Measurements from ENCODE around the gene C16orf96. TPM values are rescaled to one million over a fixed set of nuclear protein-coding genes. Genes with fewer than 3 reads are reported as not detected.

Gene C16orf96
- total and polyA plus RNA-seq, 2 donors, result 0.05 TPM

DNA sequence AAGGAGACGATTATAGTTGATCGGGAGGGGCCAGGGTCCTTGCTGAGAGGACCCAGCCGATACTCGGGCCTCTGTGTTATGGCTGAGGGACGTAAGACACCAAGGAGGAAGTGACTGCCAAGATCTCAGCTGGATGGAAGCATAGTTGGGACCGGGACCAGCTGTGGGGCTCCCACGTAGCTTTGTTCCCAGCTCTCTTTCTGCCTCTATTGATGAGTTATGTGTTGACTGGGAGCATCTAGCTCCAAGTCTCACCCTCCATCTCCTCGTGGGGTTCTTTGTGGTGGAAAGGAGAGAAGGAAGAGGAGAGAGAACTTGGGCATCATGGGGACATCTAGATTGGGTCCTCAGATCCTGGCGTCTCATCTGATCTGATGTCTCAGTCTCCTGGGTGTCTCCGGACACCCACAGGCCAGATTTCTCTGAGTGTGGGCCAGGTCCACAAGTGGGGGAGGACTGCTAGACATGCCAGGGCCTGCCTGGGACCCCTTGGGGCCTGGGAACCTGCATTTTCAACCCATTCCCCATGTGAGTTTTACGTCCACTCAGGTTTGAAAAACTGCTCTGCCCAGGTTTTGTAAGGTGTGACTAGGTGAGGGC lies 69.5 kb downstream of the C16orf96 start:
- DNase-seq (ENCODE audit: low read depth in 6 of 9, low spot score in 9 of 9), result no peak
- Histone ChIP-seq H3K36me3 (ENCODE audit: control insufficient read depth in 2 of 2, insufficient read depth in 2 of 2, low read length in 1 of 2) (peaks cover 8 to 9% of the 10 kb centered on the region in 2 donors), H3K27me3 (ENCODE audit: control insufficient read depth in 2 of 2, insufficient read depth in 1 of 2, low read length in 1 of 2) (no peaks in the 10 kb centered on the region), H3K27ac (ENCODE audit: low read depth in 1 of 2, low read length in 1 of 2) (peak overlapping the region; percentile 61 to 79), H3K4me1 (ENCODE audit: control insufficient read depth in 2 of 2, insufficient read depth in 2 of 2, low read length in 2 of 2) (peaks cover 14 to 20% of the 10 kb centered on the region in 2 donors), H3K9me3 (ENCODE audit: control insufficient read depth in 2 of 2, insufficient read depth in 1 of 2, low read length in 1 of 2) (peaks cover 0 to 3% of the 10 kb centered on the region in 2 donors), H3K4me3 (ENCODE audit: low read length in 2 of 2) (peak overlapping the region; percentile 68 to 98)
- WGBS, result 16% methylated on average over 11 of the region's 11 CpGs

DNA sequence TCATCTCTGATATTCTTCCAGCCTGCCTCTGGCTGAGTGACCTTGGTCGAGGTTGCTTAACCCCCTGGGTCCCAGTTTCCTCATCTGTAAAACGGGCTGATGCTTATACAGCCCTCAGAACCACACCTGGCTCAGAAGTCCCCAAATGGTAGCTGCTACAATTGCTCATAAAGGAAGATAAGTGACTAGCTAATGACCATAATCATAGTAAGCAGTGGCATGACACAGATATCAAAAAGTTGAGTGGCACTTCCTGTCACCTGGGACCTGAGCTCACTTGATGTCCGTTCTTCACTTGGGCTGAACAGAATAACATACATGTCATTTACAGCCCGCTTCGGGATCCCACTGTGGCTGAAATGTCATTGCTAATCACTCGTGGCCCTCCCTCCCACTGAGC lies 70.3 kb downstream of the C16orf96 start:
- H3K4me3 ChIP-seq (ENCODE audit: low read length in 2 of 2), result peak overlapping the region in 1 of 2 donors; percentile 68
- no peak for DNase-seq (ENCODE audit: low read depth in 6 of 9, low spot score in 9 of 9)
- H3K27me3 ChIP-seq (ENCODE audit: control insufficient read depth in 2 of 2, insufficient read depth in 1 of 2, low read length in 1 of 2), result no peaks in the 10 kb centered on the region
- H3K36me3 ChIP-seq (ENCODE audit: control insufficient read depth in 2 of 2, insufficient read depth in 2 of 2, low read length in 1 of 2), result peaks cover 8 to 9% of the 10 kb centered on the region in 2 donors
- peaks cover 0 to 3% of the 10 kb centered on the region in 2 donors for H3K9me3 ChIP-seq (ENCODE audit: control insufficient read depth in 2 of 2, insufficient read depth in 1 of 2, low read length in 1 of 2)
- 92% methylated on average over 6 of the region's 6 CpGs for WGBS
- no peak overlapping the region for H3K27ac ChIP-seq (ENCODE audit: low read depth in 1 of 2, low read length in 1 of 2)
- H3K4me1 ChIP-seq (ENCODE audit: control insufficient read depth in 2 of 2, insufficient read depth in 2 of 2, low read length in 2 of 2), result peaks cover 14 to 20% of the 10 kb centered on the region in 2 donors

DNA sequence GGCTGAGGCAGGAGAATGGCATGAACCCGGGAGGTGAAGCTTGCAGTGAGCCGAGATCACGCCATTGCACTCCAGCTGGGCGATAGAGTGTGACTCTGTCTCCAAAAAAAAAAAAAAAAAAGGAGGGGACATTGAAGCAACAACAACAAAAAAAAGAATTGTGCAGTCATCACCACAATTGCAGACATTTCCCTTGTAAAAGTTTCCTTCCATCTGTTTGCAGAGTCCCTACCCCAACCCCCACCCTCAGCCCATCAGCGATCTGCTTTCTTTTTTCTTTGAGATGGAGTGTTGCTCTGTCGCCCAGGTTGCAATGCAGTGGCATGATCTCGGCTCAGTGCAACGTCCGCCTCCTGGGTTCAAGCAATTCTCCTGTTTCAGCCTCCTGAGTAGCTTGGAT lies 72.1 kb downstream of the C16orf96 start:
- peaks cover 14 to 20% of the 10 kb centered on the region in 2 donors for H3K4me1 ChIP-seq (ENCODE audit: control insufficient read depth in 2 of 2, insufficient read depth in 2 of 2, low read length in 2 of 2)
- H3K9me3 ChIP-seq (ENCODE audit: control insufficient read depth in 2 of 2, insufficient read depth in 1 of 2, low read length in 1 of 2), result peaks cover 0 to 3% of the 10 kb centered on the region in 2 donors
- no peak overlapping the region for H3K4me3 ChIP-seq (ENCODE audit: low read length in 2 of 2)
- no peaks in the 10 kb centered on the region for H3K27me3 ChIP-seq (ENCODE audit: control insufficient read depth in 2 of 2, insufficient read depth in 1 of 2, low read length in 1 of 2)
- peaks cover 8 to 9% of the 10 kb centered on the region in 2 donors for H3K36me3 ChIP-seq (ENCODE audit: control insufficient read depth in 2 of 2, insufficient read depth in 2 of 2, low read length in 1 of 2)
- H3K27ac ChIP-seq (ENCODE audit: low read depth in 1 of 2, low read length in 1 of 2), result no peak overlapping the region
- 93% methylated on average over 9 of the region's 9 CpGs for WGBS
- no peak for DNase-seq (ENCODE audit: low read depth in 6 of 9, low spot score in 9 of 9)

GRCh38 chr16:4631444-4631843 lies 75.3 kb downstream of the C16orf96 start:
- H3K27ac ChIP-seq (ENCODE audit: low read depth in 1 of 2, low read length in 1 of 2), result no peak overlapping the region
- H3K9me3 ChIP-seq (ENCODE audit: control insufficient read depth in 2 of 2, insufficient read depth in 1 of 2, low read length in 1 of 2), result no peaks in the 10 kb centered on the region
- H3K4me3 ChIP-seq (ENCODE audit: low read length in 2 of 2), result no peak overlapping the region
- no peak for DNase-seq (ENCODE audit: low read depth in 6 of 9, low spot score in 9 of 9)
- no peaks in the 10 kb centered on the region for H3K27me3 ChIP-seq (ENCODE audit: control insufficient read depth in 2 of 2, insufficient read depth in 1 of 2, low read length in 1 of 2)
- H3K36me3 ChIP-seq (ENCODE audit: control insufficient read depth in 2 of 2, insufficient read depth in 2 of 2, low read length in 1 of 2), result peaks cover 12 to 18% of the 10 kb centered on the region in 2 donors
- WGBS, result 99% methylated on average over 1 of the region's 1 CpG
- peaks cover under 1% of the 10 kb centered on the region in 2 donors for H3K4me1 ChIP-seq (ENCODE audit: control insufficient read depth in 2 of 2, insufficient read depth in 2 of 2, low read length in 2 of 2)

- Histone ChIP-seq H3K4me1 (ENCODE audit: control insufficient read depth in 2 of 2, insufficient read depth in 2 of 2, low read length in 2 of 2) (no peaks in the 10 kb centered on the region), H3K27me3 (ENCODE audit: control insufficient read depth in 2 of 2, insufficient read depth in 1 of 2, low read length in 1 of 2) (no peaks in the 10 kb centered on the region), H3K27ac (ENCODE audit: low read depth in 1 of 2, low read length in 1 of 2) (no peak overlapping the region), H3K36me3 (ENCODE audit: control insufficient read depth in 2 of 2, insufficient read depth in 2 of 2, low read length in 1 of 2) (peaks cover 8 to 21% of the 10 kb centered on the region in 2 donors), H3K9me3 (ENCODE audit: control insufficient read depth in 2 of 2, insufficient read depth in 1 of 2, low read length in 1 of 2) (no peaks in the 10 kb centered on the region), H3K4me3 (ENCODE audit: low read length in 2 of 2) (no peak overlapping the region)
- 97% methylated on average over 20 of the region's 20 CpGs for WGBS
- no peak for DNase-seq (ENCODE audit: low read depth in 6 of 9, low spot score in 9 of 9)
Measured at GRCh38 chr16:4633910-4634635, 77.9 kb downstream of the C16orf96 start.

GRCh38 chr16:4634768-4635167 lies 78.6 kb downstream of the C16orf96 start:
- Histone ChIP-seq H3K4me3 (ENCODE audit: low read length in 2 of 2) (no peak overlapping the region), H3K9me3 (ENCODE audit: control insufficient read depth in 2 of 2, insufficient read depth in 1 of 2, low read length in 1 of 2) (no peaks in the 10 kb centered on the region), H3K4me1 (ENCODE audit: control insufficient read depth in 2 of 2, insufficient read depth in 2 of 2, low read length in 2 of 2) (peaks cover 0 to 3% of the 10 kb centered on the region in 2 donors), H3K36me3 (ENCODE audit: control insufficient read depth in 2 of 2, insufficient read depth in 2 of 2, low read length in 1 of 2) (peaks cover 8 to 23% of the 10 kb centered on the region in 2 donors), H3K27me3 (ENCODE audit: control insufficient read depth in 2 of 2, insufficient read depth in 1 of 2, low read length in 1 of 2) (no peaks in the 10 kb centered on the region), H3K27ac (ENCODE audit: low read depth in 1 of 2, low read length in 1 of 2) (no peak overlapping the region)
- 97% methylated on average over 12 of the region's 12 CpGs for WGBS
- no peak for DNase-seq (ENCODE audit: low read depth in 6 of 9, low spot score in 9 of 9)

GRCh38 chr16:4636196-4636595 lies 80.1 kb downstream of the C16orf96 start:
- H3K4me1 ChIP-seq (ENCODE audit: control insufficient read depth in 2 of 2, insufficient read depth in 2 of 2, low read length in 2 of 2), result peaks cover 3 to 15% of the 10 kb centered on the region in 2 donors
- H3K27ac ChIP-seq (ENCODE audit: low read depth in 1 of 2, low read length in 1 of 2), result no peak overlapping the region

GRCh38 chr16:4637501-4638166 lies 81.5 kb downstream of the C16orf96 start:
- Histone ChIP-seq H3K27ac (ENCODE audit: low read depth in 1 of 2, low read length in 1 of 2) (no peak overlapping the region), H3K9me3 (ENCODE audit: control insufficient read depth in 2 of 2, insufficient read depth in 1 of 2, low read length in 1 of 2) (no peaks in the 10 kb centered on the region), H3K4me3 (ENCODE audit: low read length in 2 of 2) (no peak overlapping the region), H3K4me1 (ENCODE audit: control insufficient read depth in 2 of 2, insufficient read depth in 2 of 2, low read length in 2 of 2) (peaks cover 5 to 21% of the 10 kb centered on the region in 2 donors), H3K27me3 (ENCODE audit: control insufficient read depth in 2 of 2, insufficient read depth in 1 of 2, low read length in 1 of 2) (no peaks in the 10 kb centered on the region), H3K36me3 (ENCODE audit: control insufficient read depth in 2 of 2, insufficient read depth in 2 of 2, low read length in 1 of 2) (peaks cover 10 to 23% of the 10 kb centered on the region in 2 donors)
- no peak for DNase-seq (ENCODE audit: low read depth in 6 of 9, low spot score in 9 of 9)
- 97% methylated on average over 21 of the region's 21 CpGs for WGBS

More at GRCh38 chr16:4636196-4636595, 80.1 kb downstream of the C16orf96 start:
- no peak for DNase-seq (ENCODE audit: low read depth in 6 of 9, low spot score in 9 of 9)
- H3K4me3 ChIP-seq (ENCODE audit: low read length in 2 of 2), result no peak overlapping the region
- no peaks in the 10 kb centered on the region for H3K9me3 ChIP-seq (ENCODE audit: control insufficient read depth in 2 of 2, insufficient read depth in 1 of 2, low read length in 1 of 2)
- H3K27me3 ChIP-seq (ENCODE audit: control insufficient read depth in 2 of 2, insufficient read depth in 1 of 2, low read length in 1 of 2), result no peaks in the 10 kb centered on the region
- H3K36me3 ChIP-seq (ENCODE audit: control insufficient read depth in 2 of 2, insufficient read depth in 2 of 2, low read length in 1 of 2), result peaks cover 10 to 23% of the 10 kb centered on the region in 2 donors
- 97% methylated on average over 13 of the region's 13 CpGs for WGBS

Measured in thymus (tissue), 11 donors.